Medulla oblongata (tissue), 1 donor: Measurements from ENCODE around the gene GPS1.

Experiments
- DNase-seq: peaks from one replicate; pipeline ENCODE4 v3.0.0-alpha.2; 2015; ENCODE audit errors: extremely low spot score

Gene GPS1

DNA sequence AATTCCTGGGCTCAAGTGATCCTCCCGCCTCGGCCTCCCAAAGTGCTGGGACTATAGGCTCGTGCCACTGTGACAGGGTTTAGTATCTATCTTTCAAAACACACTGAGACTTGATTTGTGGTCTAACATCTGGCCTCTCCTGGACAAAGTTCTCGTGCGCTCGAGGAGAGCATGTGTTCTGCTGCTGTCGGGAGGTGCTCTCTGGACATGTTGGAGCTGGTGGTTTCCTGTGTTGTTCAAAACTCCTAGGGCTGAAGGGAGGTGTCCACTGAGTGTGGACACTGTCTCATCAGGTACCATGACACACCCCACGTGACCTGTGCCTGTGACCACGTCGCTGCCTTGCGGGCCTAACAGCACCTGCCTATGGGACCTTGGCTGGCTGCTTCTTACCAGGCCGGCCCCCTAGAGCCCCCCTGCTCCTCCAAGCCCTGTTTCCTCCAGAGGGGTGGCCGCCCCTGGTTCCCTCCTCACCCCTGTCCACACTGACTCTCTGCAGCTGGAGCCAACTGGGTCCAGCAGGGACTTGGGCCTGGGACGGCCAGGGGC lies 5.7 kb upstream of the GPS1 start:
- no peak for DNase-seq

DNA sequence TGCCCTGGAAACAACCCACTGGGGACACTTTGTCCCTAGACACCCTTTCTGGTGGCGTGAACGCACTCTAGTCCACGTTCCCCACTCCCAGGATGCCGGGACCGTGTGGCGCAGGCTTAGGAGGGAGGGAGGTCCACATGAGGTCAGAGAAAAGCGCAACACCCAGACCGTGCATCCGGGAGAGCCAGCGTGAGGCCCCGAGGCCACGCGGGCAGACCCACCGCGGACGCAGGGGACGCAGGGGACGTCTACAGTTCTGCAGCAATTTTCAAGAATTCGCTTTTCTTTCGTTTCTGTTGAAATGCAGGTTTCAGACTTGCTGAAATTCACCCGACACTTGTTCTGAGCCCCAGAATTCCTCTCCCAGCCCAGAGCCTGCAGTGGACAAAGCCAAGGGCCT lies 4.8 kb upstream of the GPS1 start:
- DNase-seq, result no peak

DNA sequence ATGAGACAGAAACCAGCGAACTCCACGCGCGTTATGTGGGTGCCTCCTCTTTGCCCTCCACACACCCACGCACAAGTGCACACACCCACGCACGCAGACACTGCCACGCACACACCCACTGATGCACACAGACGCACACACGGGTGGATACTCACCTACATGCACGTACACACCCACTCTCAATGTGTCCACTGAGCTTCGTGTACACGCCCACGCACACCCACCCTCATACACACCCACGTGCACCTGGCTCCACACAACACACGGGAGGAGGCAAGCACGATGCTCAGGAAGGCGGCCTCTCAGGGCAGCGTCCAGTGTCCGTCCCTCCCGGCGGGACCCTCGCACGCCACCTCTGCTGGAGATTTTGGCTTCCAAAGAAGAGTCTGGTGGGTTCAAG lies 4.3 kb upstream of the GPS1 start:
- DNase-seq, result no peak

DNA sequence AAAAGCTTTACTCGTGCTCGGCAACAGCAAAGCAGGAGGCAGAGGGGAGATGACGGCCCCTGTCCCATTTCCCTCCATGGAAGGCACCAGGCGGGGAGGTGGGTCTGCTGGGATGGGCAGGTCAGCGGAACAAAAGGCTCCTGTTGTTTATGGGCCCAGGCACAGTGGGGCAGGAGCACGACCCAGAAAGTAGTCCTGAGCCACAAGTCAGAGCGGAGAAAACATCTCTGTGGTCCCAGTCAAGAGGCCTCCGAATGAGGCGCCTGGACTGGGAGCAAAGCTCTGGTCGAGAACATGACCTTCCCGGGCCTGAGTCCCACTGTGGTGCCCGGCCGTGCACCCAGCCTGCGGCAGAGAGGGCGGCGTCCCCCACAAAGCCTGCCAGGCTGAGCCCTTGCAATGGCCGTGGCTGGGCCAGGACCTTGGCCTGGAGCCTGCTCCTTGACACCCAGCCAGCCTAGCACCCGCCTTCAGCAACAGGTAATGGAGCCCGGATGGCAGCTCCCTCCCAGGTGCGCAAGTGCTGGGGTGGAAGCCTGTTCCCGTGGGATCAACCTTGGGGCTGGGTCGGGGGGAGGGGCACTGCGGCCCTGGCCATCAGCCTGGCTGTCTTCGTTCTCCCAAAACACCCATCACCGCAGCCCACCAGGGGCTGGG lies 3.7 kb upstream of the GPS1 start:
- DNase-seq, result no peak

DNA sequence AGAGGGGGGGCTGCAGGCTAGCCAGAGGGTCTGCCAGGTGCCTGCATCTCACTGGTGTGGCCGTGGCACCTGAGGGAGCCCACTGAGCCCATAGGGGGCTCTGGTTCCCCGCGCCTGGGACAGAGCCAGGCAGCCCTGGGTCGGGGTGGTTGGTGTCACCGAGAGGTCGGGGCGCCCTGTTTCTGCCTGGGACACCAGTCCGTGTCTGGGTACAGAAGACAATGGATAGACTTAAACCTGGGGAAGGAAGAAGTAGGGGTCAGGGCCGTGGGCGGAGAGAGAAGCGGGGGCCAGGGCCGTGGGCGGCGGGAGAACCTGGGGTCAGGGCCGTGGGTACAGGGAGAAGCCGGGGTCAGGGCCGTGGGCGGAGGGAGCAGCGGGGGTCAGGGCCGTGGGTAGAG lies 3.1 kb upstream of the GPS1 start:
- no peak for DNase-seq

DNA sequence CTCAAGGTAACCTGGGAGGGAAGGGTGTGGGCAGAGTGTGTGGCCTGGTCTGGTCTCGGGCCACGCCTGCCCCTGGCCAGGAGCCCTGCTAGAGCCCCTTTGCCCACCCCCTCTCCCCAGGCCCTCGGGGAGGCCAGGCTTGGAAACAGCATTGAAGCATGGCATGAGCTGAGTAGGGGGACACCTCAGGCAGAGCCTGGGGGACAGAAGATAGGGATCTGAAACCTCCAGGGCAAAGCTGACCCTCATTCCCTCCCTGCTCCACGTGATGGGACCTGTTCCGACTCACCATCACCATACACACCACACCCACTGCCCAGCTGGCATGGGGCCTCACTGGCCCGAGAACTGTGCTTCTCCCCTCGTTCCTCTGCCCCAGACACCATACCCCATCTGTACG lies 2.6 kb upstream of the GPS1 start:
- DNase-seq, result no peak

DNA sequence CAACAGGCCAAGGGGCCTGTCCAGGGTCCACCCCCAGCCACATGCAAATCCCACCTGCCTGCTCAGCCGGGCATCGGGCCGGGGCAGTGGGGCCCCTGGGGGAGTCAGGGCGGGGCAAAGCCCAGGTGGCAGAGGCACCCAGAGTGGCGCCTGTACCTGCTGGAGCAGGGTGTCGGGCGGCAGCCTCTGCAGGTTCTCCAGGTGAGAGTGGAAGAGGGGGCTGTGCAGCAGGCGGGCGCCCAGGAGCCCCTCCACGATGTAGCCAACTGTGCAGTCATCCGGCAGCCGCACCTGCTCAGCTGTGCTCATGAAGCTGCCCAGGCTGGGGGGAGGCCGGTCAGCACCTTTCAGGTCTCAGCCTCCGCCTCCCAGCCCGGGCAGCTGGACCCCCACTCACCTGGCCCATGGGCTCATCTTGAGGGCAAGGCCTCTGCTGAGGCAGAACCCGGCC lies 2.2 kb upstream of the GPS1 start:
- no peak for DNase-seq

DNA sequence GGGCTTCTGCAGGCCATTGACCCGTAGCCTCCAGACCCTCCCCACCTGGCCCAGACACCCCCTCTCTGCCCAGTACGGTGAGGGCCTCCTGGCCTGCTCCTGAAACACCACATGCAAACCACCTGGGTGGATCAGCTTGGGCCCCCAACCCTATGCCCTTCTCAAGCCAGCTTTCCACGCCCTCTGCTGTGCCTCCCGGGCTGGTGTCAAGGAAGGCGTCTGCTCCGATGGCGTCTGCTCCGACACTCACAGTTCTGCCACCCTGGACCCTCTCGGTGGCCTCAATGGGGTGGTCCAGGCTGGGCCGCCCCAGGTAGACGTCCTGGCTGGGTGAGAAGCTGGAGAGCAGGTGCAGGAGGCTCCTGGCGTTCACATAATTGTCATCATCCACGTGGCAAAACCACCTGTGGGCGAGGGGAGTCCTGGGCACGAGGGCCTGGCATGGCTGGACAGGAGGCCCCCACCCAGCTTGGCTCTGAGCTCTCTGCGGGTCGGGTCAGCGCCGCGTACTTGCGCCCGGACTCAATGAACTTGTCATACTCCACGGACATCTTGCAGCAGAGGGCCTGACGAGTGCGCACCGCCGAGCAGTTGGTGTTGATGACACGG lies 1.4 kb upstream of the GPS1 start:
- no peak for DNase-seq

DNA sequence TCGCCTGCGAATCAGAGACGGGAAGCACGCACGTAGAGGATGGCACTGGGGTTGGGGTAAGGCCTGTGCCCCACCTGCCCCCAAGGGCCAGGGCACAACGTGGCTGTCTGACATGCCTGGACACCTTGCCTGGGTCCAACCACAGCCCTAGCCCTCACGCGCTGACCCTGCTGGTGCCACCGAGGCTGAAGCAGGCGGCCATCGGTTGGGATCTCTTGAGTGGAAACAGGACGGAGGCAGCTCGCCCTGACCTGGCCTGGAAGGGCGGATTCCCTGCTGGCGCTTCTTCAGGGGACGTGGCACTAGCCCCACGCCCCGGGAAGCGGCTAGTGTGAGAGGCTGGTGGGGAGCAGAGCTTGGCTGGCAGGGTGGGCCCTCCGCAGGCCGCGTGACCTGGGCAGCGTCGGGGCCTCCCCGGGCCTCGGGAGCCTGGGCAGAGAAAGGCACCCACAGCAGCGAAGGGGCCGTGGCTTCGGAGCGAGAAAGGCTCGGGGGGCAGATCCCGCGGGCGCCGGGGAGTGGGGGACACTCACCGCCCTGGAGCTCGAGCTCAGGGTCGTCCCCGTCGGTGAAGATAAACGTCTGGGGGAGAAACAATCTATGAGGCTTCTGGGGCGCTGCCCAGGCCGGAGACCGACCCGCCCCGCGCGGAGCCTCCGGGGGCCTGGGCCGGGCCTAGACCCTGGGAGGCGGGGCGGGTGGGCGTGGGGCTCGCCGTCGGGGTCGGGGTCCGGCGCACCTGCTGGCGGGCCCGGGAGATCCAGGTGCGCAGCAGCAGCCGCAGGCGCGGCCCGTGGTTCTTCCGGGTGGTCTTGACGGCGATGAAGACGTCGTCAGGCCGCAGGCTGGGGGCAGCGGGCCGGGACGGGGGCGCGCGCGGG lies 697 bp upstream of the GPS1 start:
- DNase-seq, result no peak

DNA sequence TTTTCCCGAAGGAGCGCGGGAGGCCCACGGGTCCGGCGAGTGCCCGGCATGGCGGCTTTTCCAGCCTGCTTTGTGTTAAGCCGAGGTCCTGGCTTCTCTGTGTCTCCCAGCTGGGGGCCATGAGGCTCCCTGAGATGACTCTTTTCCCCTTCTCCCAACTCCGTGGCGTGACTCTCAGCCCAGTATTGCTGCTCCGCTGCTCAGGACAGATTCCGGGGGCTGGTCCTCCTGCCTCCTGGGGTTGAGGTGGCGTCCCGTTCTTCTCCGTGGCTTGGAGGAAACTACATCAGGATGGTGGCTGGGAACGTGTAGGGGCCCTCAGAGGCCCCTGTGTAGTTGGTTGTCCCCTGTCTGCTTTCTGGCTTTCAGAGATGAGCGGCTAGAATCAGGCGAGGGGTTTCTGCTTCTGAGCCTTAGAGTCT lies 951 bp downstream of the GPS1 start:
- DNase-seq, result no peak

DNA sequence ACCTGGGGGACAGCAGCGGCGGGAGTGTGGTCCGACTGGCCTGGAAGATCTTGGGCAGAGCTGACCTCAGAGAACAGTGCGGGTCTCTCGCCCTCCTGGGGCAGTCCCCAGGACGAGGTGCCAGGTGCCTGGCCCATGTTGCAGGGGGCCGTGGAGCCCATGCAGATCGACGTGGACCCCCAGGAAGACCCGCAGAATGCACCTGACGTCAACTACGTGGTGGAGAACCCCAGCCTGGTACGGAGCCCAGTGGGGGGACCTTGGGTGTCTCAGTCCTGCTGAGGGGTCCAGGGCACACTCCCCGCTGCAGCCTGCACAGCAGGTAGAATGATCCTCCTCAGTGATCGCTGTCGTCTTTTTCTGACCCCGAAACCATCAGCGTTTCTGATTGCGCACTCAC lies 1.4 kb downstream of the GPS1 start:
- DNase-seq, result no peak

DNA sequence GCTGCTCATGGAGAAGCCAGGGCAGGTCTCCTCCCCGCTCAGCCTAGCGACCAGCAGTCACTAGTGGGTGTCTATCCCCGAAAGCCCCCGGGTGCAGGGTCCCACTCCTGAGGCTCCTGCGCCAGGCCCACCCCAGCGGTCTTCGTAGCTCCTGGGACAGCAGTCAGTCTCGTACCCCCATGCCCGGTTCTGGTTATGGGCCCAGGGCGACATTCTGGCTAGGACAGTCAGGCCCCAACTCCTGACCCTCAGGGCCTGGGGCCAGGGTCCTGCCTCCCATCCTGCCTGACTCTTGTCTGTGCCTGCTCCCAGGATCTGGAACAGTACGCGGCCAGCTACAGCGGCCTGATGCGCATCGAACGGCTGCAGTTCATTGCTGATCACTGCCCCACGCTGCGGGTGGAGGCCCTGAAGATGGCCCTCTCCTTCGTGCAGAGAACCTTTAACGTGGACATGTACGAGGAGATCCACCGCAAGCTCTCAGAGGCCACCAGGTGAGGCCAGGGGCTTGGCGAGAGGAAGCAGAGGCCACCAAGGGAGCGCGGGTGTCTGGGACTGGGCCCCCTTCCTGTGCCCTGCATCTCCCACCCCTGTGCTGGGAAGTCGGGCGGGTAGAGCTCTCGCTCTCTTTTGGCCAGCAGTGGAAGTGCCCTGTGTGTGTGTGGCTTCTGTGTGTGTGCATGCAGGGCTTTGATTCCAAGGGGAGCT lies 2.0 kb downstream of the GPS1 start:
- no peak for DNase-seq

DNA sequence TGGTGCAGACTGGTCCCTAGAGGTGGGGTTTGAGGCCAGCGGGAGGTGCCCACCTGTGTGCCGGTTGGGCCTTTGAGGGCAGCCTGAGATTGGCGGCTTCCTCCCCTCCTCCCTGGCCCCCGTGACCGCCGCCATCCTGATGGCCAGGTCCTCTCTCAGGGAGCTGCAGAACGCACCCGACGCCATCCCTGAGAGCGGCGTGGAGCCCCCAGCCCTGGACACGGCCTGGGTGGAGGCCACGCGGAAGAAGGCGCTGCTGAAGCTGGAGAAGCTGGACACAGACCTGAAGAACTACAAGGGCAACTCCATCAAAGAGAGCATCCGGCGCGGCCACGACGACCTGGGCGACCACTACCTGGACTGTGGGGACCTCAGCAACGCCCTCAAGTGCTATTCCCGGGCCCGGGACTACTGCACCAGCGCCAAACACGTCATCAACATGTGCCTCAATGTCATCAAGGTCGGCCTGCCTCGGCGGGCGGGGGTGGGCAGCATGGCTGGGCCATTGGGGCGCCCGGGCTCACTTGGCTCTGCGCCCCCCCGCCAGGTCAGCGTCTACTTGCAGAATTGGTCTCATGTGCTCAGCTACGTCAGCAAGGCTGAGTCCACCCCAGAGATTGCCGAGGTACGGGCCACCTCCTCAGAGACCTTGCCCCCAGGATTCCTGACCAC lies 2.8 kb downstream of the GPS1 start:
- DNase-seq, result no peak

DNA sequence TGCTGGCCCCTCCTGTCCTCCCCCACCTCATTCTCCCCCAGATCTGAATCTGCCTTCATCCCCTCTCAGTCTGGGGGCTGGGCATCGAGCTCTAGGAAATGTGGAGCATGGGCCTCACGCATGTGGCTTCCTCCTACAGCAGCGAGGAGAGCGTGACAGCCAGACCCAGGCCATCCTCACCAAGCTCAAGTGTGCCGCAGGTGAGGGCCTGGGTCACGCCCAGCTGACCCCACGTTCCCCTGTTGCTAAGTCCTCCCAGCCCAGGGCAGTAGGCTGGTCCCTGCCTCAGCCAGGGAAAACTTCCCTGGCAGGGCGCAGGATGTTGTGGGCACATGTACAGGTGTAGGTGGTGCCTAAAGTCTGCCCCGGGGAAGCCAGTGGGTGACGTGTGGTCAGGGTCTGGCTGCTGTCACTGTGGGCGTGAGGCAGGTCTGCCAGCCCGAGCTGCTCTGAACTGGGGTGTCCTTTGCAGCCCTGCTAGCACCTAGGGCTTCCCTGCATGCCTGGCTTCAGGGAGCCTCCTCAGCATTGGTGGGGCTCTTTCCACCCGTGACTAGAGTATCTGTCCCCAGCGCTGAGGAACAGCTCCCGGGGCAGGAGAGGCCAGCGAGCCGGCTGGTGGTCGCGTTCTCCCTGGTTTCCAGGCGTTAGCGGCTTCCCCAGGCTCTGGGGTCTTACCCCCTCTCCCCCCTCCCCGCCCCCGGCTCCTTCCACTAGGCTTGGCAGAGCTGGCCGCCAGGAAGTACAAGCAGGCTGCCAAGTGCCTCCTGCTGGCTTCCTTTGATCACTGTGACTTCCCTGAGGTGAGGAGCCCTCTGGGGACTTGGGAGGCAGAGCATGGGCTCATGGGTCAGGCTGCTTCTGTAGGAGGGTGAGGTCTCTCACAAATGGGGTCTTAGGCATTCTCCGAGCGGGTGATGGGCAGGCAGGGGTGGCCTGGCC lies 3.6 kb downstream of the GPS1 start:
- DNase-seq, result no peak

DNA sequence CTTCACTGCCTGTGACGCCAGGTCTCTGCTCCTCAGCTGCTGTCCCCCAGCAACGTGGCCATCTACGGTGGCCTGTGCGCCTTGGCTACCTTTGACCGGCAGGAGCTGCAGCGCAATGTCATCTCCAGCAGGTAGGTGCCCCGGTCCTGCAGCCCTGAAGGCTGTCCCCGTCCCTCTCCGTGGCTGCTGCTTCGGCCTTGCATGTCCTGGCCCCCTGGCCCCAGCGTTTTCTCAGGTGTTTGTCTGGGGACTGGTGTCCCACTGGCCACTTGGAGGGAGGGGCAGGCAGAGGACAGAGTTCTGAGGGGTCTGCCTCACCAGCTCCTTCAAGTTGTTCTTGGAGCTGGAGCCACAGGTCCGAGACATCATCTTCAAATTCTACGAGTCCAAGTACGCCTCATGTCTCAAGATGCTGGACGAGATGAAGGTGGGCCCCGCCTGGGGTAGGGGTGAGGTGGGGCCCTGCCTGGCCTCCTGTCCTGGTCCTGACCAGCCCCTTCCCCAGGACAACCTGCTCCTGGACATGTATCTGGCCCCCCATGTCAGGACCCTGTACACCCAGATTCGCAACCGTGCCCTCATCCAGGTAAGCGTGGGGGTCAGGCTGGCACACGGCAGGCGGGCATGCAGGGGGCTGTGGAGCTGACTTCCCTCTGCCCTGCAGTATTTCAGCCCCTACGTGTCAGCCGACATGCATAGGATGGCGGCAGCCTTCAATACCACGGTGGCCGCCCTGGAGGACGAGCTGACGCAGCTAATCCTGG lies 4.4 kb downstream of the GPS1 start:
- no peak for DNase-seq

DNA sequence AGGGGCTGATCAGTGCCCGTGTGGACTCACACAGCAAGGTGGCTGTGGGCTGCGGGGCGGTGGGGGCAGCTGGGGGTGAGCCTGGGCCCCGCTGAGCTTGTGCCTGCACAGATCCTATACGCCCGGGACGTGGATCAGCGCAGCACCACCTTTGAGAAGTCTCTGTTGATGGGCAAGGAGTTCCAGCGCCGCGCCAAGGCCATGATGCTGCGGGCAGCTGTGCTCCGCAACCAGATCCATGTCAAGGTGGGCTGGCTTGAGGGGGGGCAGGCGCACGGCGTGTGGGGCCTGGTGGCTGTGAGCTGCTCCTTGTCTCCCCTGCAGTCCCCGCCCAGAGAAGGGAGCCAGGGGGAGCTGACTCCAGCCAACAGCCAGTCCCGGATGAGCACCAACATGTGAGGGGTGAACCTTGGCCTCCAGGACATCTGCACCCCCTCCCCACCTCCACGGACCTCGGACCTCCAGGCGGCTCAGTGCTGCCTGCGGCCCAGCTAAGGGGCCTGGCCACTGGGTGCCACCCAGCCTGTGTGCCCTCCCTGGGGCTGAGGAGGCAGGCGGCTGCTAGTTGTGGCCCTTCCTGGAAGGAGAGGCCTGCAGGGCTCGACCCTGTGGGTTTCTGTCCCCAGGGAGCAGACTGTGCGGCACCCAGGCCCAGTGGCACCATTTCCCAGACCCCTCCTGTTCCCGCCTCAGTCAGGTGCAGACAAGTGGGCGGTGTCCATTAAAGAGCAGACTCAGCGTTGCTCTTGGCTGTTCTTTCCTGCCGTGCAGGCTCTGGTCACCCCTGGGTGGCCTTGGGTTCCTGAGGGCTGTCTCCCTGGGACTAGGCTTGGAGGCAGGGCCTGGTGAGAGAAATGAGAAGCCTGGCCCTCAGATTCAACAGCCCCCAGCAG lies 5.3 kb downstream of the GPS1 start:
- DNase-seq, result no peak

DNA sequence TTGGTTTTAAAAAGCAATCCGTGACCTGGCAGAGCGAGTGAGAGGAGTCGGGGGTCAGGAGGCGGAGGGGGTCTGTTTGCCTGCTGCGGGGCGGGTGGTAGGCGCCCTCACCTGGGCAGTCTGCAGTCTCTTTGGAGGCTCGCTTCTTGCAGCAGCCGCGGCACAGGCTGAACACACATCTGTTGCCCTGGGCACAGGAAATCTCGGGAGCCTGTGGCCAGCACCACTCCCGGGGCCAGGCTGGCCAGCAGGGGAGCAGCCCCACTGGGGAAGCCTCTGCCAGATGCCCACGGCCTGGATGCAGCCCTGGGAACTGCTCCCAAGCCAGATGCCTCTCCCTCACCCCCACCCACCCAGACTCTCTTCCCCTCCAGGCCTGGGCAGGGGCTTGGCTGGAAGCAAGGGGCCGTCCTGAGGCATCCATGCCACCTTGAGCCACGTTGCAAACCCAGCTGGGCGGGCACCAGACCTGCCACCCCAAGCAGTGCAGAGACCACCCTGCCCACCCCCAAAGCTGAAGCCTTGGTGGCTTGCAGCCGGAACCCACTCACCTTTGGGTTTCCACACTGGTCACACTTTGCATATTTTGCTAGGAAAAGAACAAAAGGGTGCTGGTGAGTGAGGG lies 6.6 kb downstream of the GPS1 start:
- DNase-seq, result no peak

DNA sequence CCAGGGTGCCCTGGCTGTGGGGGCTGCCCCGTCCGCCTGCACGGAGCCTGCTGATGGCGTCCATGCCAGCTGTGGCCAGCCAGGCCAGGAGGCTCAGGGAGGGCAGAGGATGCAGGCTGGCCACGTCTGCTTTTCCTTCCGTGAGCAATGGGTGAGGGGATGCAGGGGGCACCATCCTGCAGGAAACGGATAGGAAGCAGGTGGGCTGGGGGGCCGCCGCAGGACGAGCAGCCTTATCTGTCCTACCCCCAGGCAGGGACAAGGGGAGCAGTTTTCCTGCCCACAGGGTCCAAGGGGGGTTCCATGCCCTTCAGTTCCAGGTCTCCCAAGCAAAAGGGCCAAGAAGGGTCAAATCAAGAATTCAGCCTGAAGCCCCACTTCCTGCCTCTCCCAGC lies 7.2 kb downstream of the GPS1 start:
- DNase-seq, result no peak
